ENCODE data around the gene GRK6.

GRK6 gene

GRCh38 chr5:177455661-177456590 is 29.4 kb downstream of the GRK6 start (continued):
- TF ChIP-seq GLIS1 (tag by site-specific recombination; IDR thresholded peaks at IDR 0.05) (peak; percentile 37), ELK4 (IDR thresholded peaks at IDR 0.05; ENCODE audit: borderline replicate concordance, low read depth, low read length) (no peak; the same call in 1 of the 2 replicates), ZNF518A (tag by site-specific recombination; conservative IDR thresholded peaks at IDR 0.05; ENCODE audit: low read depth) (no peak), KLF16 (tag by site-specific recombination; IDR thresholded peaks at IDR 0.05) (peak; percentile 51; the same call in 1 of the 2 replicates), KLF7 (tag by site-specific recombination; IDR thresholded peaks at IDR 0.05; ENCODE audit: borderline replicate concordance) (peak; percentile 41; the same call in 1 of the 2 replicates), SP7 (tag by site-specific recombination; IDR thresholded peaks at IDR 0.05) (peak; percentile 31), ZNF280C (tag by site-specific recombination; IDR thresholded peaks at IDR 0.05) (no peak), ZNF221 (tag by site-specific recombination; IDR thresholded peaks at IDR 0.05; ENCODE audit: borderline replicate concordance) (no peak), ZNF311 (tag by site-specific recombination; IDR thresholded peaks at IDR 0.05; ENCODE audit: borderline replicate concordance) (no peak), MZF1 (tag by site-specific recombination; IDR thresholded peaks at IDR 0.05; ENCODE audit: borderline replicate concordance) (no peak), ZNF571 (tag by site-specific recombination; IDR thresholded peaks at IDR 0.05) (no peak), MYNN (tag by site-specific recombination; IDR thresholded peaks at IDR 0.05; ENCODE audit: borderline replicate concordance) (no peak), CTCF (tag by site-specific recombination; IDR thresholded peaks at IDR 0.05) (peak; percentile 95), ZNF580 (tag by site-specific recombination; IDR thresholded peaks at IDR 0.05) (0 out of 2 replicates have a peak, but pooled peaks have one; percentile 12), ZSCAN4 (tag by site-specific recombination; IDR thresholded peaks at IDR 0.05) (no peak), HOXC10 (CRISPR knock-in tag; IDR thresholded peaks at IDR 0.05) (no peak), ZNF449 (tag by site-specific recombination; IDR thresholded peaks at IDR 0.05) (no peak), ZNF114 (tag by site-specific recombination; IDR thresholded peaks at IDR 0.05) (no peak), ZNF561 (tag by site-specific recombination; IDR thresholded peaks at IDR 0.05; ENCODE audit: borderline replicate concordance) (peak; percentile 72; the same call in 1 of the 2 replicates), PRDM1 (tag by site-specific recombination; IDR thresholded peaks at IDR 0.05) (no peak), ZSCAN23 (tag by site-specific recombination; IDR thresholded peaks at IDR 0.05) (0 out of 2 replicates have a peak, but pooled peaks have one; percentile 15), ZNF121 (tag by site-specific recombination; IDR thresholded peaks at IDR 0.05) (no peak), ZNF423 (tag by site-specific recombination; IDR thresholded peaks at IDR 0.05) (peak; percentile 97), ZNF23 (tag by site-specific recombination; IDR thresholded peaks at IDR 0.05; ENCODE audit: borderline replicate concordance) (no peak), ZNF214 (tag by site-specific recombination; IDR thresholded peaks at IDR 0.05; ENCODE audit: borderline replicate concordance) (no peak)
